Upper lobe of left lung (tissue), 4 donors: ENCODE results near the gene C20orf144.

ENCODE experiments used
- POLR2A ChIP-seq, 4 donors: fragments of 450-650 bp; IDR thresholded peaks; one replicate each; pipeline ENCODE4 v1.5.1; 2016 to 2017; ENCODE audit warnings: antibody characterized with exemption in 4 of 4, mild to moderate bottlenecking in 2 of 4
- POLR2AphosphoS5 ChIP-seq, 2 donors: sonication (generic); formaldehyde crosslinking; IDR thresholded peaks; one replicate each; pipeline ENCODE4 v1.5.1; 2017; ENCODE audit warnings: antibody characterized with exemption in 2 of 2
- TF ChIP-seq, protein P1 (sequence below), 6 experiments: fragments of 450-650 bp in 4 of 6; fragments of 200-600 bp in 2 of 6; sonication (generic) in 2 of 6; IDR thresholded peaks; one replicate each; pipeline ENCODE4 v1.5.1; 2016 to 2019; ENCODE audit warnings: antibody characterized with exemption in 6 of 6

DNA sequence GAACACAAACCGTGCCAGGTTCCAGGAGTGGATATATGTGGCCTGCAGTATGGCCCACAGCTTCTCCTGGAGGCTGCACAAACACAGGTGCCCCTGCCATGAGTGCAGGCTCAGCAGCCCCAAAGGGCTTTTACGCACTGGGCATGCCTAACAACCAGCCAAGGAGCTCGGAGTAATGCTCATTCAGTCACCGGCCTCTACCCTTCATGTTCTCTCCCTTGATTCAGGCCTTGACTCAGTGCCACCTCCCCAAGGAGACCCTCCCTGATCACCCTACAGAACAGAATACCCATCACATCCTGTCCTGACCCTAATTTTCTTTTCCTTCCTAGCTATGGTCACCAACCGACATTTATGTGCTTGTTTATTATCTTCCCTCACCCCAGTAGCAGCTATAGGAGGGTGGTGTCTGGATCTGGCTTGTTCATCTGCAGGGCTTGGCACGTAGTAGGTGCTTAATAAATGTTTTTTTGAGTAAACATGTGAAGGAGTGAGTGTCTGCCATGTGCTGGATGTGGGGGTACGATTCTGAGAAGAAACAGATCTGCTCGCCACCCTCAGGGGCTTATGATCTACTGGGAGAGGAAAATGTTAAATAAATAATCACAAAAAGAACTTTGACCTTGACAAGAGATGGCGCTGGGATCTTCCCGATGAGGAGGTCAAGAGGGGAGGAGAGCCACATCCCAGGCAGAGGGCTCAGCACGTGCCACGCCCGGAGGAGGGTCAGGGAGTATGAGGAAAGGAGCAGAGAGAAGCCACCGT is 48.7 kb downstream of the C20orf144 start:
- no peak for TF ChIP-seq POLR2A (IDR thresholded peaks at IDR 0.05)
- TF ChIP-seq POLR2AphosphoS5 (IDR thresholded peaks at IDR 0.05), result no peak
- TF ChIP-seq, protein P1, sequence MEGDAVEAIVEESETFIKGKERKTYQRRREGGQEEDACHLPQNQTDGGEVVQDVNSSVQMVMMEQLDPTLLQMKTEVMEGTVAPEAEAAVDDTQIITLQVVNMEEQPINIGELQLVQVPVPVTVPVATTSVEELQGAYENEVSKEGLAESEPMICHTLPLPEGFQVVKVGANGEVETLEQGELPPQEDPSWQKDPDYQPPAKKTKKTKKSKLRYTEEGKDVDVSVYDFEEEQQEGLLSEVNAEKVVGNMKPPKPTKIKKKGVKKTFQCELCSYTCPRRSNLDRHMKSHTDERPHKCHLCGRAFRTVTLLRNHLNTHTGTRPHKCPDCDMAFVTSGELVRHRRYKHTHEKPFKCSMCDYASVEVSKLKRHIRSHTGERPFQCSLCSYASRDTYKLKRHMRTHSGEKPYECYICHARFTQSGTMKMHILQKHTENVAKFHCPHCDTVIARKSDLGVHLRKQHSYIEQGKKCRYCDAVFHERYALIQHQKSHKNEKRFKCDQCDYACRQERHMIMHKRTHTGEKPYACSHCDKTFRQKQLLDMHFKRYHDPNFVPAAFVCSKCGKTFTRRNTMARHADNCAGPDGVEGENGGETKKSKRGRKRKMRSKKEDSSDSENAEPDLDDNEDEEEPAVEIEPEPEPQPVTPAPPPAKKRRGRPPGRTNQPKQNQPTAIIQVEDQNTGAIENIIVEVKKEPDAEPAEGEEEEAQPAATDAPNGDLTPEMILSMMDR (IDR thresholded peaks at IDR 0.05), result no peak
